GM23338 (cell line): ENCODE results near the gene NLGN4X. TPM values are rescaled to one million over a fixed set of nuclear protein-coding genes. Genes with fewer than 3 reads are reported as not detected.
"Not testable (repeated sequence)": the region's sequence is repeated elsewhere in the genome, so short reads cannot be mapped to it uniquely, and the experiment has no call there.

Experiments
- ATAC-seq: fragments of 200-7000 bp; cut with Tn5 transposase; 3 replicates; pipeline ENCODE4 v1.9.1; 2020
- DNase-seq: peaks from one replicate; pipeline ENCODE4 v3.0.0-alpha.2; 2015; ENCODE audit warnings: low spot score
- H2AFZ ChIP-seq: fragments of 200-600 bp; sonication (generic); 2 replicates; pipeline ENCODE4 v1.8.0; 2016; ENCODE audit warnings: antibody characterized with exemption, mild to moderate bottlenecking, moderate library complexity
- H3F3A ChIP-seq: fragments of 200-600 bp; sonication (generic); replicated peaks from 2 replicates; pipeline ENCODE4 v1.8.0; 2017; ENCODE audit warnings: antibody characterized with exemption, mixed run types, low read depth
- H3K27ac ChIP-seq: fragments of 200-600 bp; sonication (generic); 2 replicates; pipeline ENCODE4 v1.6.1; 2016; ENCODE audit warnings: low read depth
- H3K27me3 ChIP-seq: fragments of 200-600 bp; sonication (generic); 2 replicates; pipeline ENCODE4 v1.8.0; 2016; ENCODE audit warnings: mild to moderate bottlenecking, mixed run types, moderate library complexity; ENCODE audit not compliant: insufficient read depth
- H3K36me3 ChIP-seq: fragments of 200-600 bp; sonication (generic); 2 replicates; pipeline ENCODE4 v1.8.0; 2016; ENCODE audit warnings: mild to moderate bottlenecking; ENCODE audit not compliant: insufficient read depth
- H3K4me1 ChIP-seq: fragments of 200-600 bp; sonication (generic); 2 replicates; pipeline ENCODE4 v1.8.0; 2016; ENCODE audit warnings: mild to moderate bottlenecking, moderate library complexity; ENCODE audit not compliant: insufficient read depth
- H3K4me2 ChIP-seq: fragments of 200-600 bp; sonication (generic); 2 replicates; pipeline ENCODE4 v1.7.1; 2017; ENCODE audit warnings: mixed run types
- H3K4me3 ChIP-seq: fragments of 200-600 bp; sonication (generic); 2 replicates; pipeline ENCODE4 v1.6.1; 2016; ENCODE audit warnings: mixed run types
- H3K79me2 ChIP-seq: fragments of 200-600 bp; sonication (generic); replicated peaks from 2 replicates; pipeline ENCODE4 v1.8.0; 2017; ENCODE audit warnings: mild to moderate bottlenecking; ENCODE audit not compliant: insufficient read depth
- H3K9me2 ChIP-seq: fragments of 200-600 bp; sonication (generic); 2 replicates; pipeline ENCODE4 v1.8.0; 2017; ENCODE audit not compliant: insufficient read depth
- H4K20me1 ChIP-seq: fragments of 200-600 bp; sonication (generic); replicated peaks from 2 replicates; pipeline ENCODE4 v1.8.0; 2017; ENCODE audit warnings: mild to moderate bottlenecking; ENCODE audit not compliant: insufficient read depth
- H3K27ac Mint-ChIP-seq: 2 replicates; pipeline ENCODE4 v1.8.0; 2020; ENCODE audit warnings: inconsistent platforms, mild to moderate bottlenecking, moderate library complexity, mixed read lengths
- H3K27me3 Mint-ChIP-seq: 3 replicates; pipeline ENCODE4 v1.8.0; 2022; ENCODE audit warnings: low read depth, mild to moderate bottlenecking, moderate library complexity, mixed read lengths, inconsistent platforms; ENCODE audit not compliant: insufficient read depth, poor library complexity
- H3K36me3 Mint-ChIP-seq: 3 replicates; pipeline ENCODE4 v1.8.0; 2021; ENCODE audit warnings: low read depth, mild to moderate bottlenecking, inconsistent platforms, moderate library complexity, mixed read lengths
- H3K4me1 Mint-ChIP-seq: 3 replicates; pipeline ENCODE4 v1.8.0; 2020; ENCODE audit warnings: mild to moderate bottlenecking, inconsistent platforms, mixed read lengths
- H3K4me3 Mint-ChIP-seq: 3 replicates; pipeline ENCODE4 v1.8.0; 2021; ENCODE audit warnings: moderate library complexity, mild to moderate bottlenecking, inconsistent platforms, mixed read lengths
- H3K9me3 Mint-ChIP-seq: 3 replicates; pipeline ENCODE4 v1.8.0; 2020; ENCODE audit warnings: moderate library complexity, mild to moderate bottlenecking, inconsistent platforms, mixed read lengths
- CREB1 ChIP-seq: fragments of 250-450 bp; sonication (Bioruptor Pico); IDR thresholded peaks from 2 replicates; pipeline ENCODE4 v1.5.0; 2020; ENCODE audit warnings: low read depth, mild to moderate bottlenecking, moderate library complexity
- ETS1 ChIP-seq: IDR thresholded peaks from 2 replicates; pipeline ENCODE4 v1.6.1; 2016; ENCODE audit warnings: antibody characterized with exemption
- EZH2 ChIP-seq: fragments of 200-600 bp; sonication (generic); IDR thresholded peaks from one replicate; pipeline ENCODE4 v1.8.0; 2017; ENCODE audit warnings: antibody characterized with exemption, mild to moderate bottlenecking, low read depth; ENCODE audit not compliant: unreplicated experiment
- EZH2phosphoT487 ChIP-seq: fragments of 200-600 bp; sonication (generic); IDR thresholded peaks from one replicate; pipeline ENCODE4 v1.8.1; 2018; ENCODE audit warnings: antibody characterized with exemption; ENCODE audit not compliant: unreplicated experiment
- JUNB ChIP-seq: IDR thresholded peaks from one replicate; pipeline ENCODE4 v1.6.1; 2016; ENCODE audit warnings: antibody characterized with exemption; ENCODE audit not compliant: unreplicated experiment
- NANOG ChIP-seq: IDR thresholded peaks from 2 replicates; pipeline ENCODE4 v1.6.1; 2016; ENCODE audit warnings: antibody characterized with exemption, borderline replicate concordance
- POLR2AphosphoS5 ChIP-seq: IDR thresholded peaks from 2 replicates; pipeline ENCODE4 v1.6.1; 2016; ENCODE audit warnings: antibody characterized with exemption, low read depth
- STAT1 ChIP-seq: IDR thresholded peaks from one replicate; pipeline ENCODE4 v1.6.1; 2016; ENCODE audit warnings: antibody characterized with exemption; ENCODE audit not compliant: unreplicated experiment
- ZNF114 ChIP-seq: fragments of 250-450 bp; sonication (Bioruptor Pico); IDR thresholded peaks from 2 replicates; pipeline ENCODE4 v1.5.0; 2020; ENCODE audit warnings: mild to moderate bottlenecking, moderate library complexity
- ZNF331 ChIP-seq: fragments of 250-450 bp; sonication (Bioruptor Pico); IDR thresholded peaks from 2 replicates; pipeline ENCODE4 v1.5.0; 2020; ENCODE audit warnings: low read depth, mild to moderate bottlenecking, moderate library complexity
- ZNF462 ChIP-seq: fragments of 250-450 bp; sonication (Bioruptor Pico); IDR thresholded peaks from 2 replicates; pipeline ENCODE4 v1.5.0; 2020; ENCODE audit warnings: mild to moderate bottlenecking, moderate library complexity
- polyA plus RNA-seq: library from polyadenylated mRNA; unstranded; fragments of >200 nt; fragmentation: Nextera tagmentation; extraction: Ambion mirVana; gene quantifications from 2 replicates; pipeline ENCODE4 v1.2.1, GENCODE V29; 2016
- total RNA-seq: library from RNA; depleted of rRNA; stranded (reverse); fragments of >200 nt; shearing (Covaris generic); gene quantifications from 2 replicates; pipeline ENCODE4 v1.2.3, GENCODE V29; 2014
- TF ChIP-seq, protein P1 (sequence below), 2 experiments: fragments of 200-600 bp in 1 of 2; sonication (generic) in 1 of 2; conservative IDR thresholded peaks; 2 replicates each; pipeline versions ENCODE4 v1.5.1 to v1.6.1; 2016 to 2017; ENCODE audit warnings: antibody characterized with exemption in 2 of 2, low read depth in 2 of 2, mild to moderate bottlenecking in 2 of 2, moderate library complexity in 1 of 2

NLGN4X gene
- total and polyA plus RNA-seq, 2 experiments from 2014 or later: 36.0 to 86.5 TPM

DNA sequence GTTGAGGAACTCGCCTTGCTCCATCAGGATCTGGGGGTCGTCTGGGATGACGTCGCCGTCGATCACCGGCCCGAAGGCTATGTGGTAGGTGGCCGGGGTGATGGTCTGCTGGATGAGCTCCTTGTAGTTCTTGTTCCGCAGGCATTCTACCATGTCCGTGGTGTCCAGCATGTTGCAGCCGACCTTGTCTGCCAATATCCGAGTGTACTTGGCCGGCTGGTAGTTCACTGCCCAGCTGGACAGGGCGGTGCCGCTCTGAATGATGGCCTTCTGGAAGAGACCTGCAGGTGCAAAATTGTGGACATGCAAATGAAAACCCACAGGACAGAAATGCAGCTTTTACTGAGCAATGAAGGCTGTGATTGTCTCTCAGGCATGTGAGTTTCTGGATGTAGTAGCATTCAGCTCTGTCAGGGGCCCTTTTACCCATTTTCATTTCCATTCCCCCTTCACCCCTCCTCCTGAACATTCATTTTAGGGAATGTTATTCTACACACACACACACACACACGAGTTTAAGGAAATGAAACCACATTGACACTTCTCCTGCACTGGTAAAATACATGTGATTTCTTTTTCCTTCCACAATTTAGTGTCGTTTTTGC is 325.0 kb downstream of the NLGN4X start:
- not testable (repeated sequence) for H3F3A ChIP-seq, H3K27ac Mint-ChIP-seq, H3K4me3 ChIP-seq, ATAC-seq, H3K9me2 ChIP-seq, H2AFZ ChIP-seq, DNase-seq, H3K4me1 Mint-ChIP-seq, H3K27me3 ChIP-seq, H3K9me3 Mint-ChIP-seq, H3K4me3 Mint-ChIP-seq, H3K27me3 Mint-ChIP-seq, H3K4me2 ChIP-seq, H3K4me1 ChIP-seq, H3K27ac ChIP-seq, H4K20me1 ChIP-seq, H3K79me2 ChIP-seq, H3K36me3 ChIP-seq
- H3K36me3 Mint-ChIP-seq: peaks cover 49% of the 10 kb centered on the region

DNA sequence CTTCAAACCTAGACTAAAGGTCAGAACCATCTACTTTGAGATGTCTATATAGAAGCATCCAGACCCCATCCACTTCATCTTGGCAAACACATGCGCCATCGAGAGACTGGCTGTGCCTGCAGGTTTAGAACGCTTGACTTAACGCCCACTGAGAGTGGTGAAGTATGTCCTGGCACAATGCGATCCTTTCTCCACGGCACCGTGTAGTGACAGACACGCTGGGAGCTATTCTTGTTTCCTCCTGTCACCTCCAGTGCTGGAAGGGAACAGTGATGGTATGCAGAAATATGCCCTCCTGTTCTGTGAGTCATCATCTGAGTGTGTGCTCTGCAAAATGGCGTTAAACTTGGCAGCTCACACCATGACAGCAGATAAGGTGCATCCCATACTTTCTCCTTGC is 330.2 kb downstream of the NLGN4X start:
- Histone ChIP-seq H3K36me3 (peaks cover 5% of the 10 kb centered on the region; the same call in 1 of the 2 replicates), H4K20me1 (no peaks in the 10 kb centered on the region), H3F3A (no peaks in the 10 kb centered on the region), H3K4me1 (no peaks in the 10 kb centered on the region), H3K4me2 (no peak overlapping the region), H2AFZ (no peak overlapping the region), H3K9me2 (no peaks in the 10 kb centered on the region), H3K79me2 (no peaks in the 10 kb centered on the region), H3K27me3 (no peaks in the 10 kb centered on the region), H3K4me3 (no peak overlapping the region), H3K27ac (no peak overlapping the region)
- H3K27ac Mint-ChIP-seq: no peak overlapping the region
- ATAC-seq: no peak
- DNase-seq: no peak
- no peaks in the 10 kb centered on the region for H3K4me1 Mint-ChIP-seq
- no peak overlapping the region for H3K4me3 Mint-ChIP-seq
- H3K9me3 Mint-ChIP-seq: no peaks in the 10 kb centered on the region
- no peaks in the 10 kb centered on the region for H3K27me3 Mint-ChIP-seq
- peaks cover 27% of the 10 kb centered on the region for H3K36me3 Mint-ChIP-seq
- TF ChIP-seq STAT1 (no peak), ZNF331 (CRISPR knock-in tag) (no peak), JUNB (no peak), EZH2 (no peak), ETS1 (no peak), POLR2AphosphoS5 (no peak), ZNF114 (CRISPR knock-in tag) (no peak), CREB1 (CRISPR knock-in tag) (no peak), NANOG (no peak), EZH2phosphoT487 (no peak), ZNF462 (no peak)
- TF ChIP-seq, protein P1, sequence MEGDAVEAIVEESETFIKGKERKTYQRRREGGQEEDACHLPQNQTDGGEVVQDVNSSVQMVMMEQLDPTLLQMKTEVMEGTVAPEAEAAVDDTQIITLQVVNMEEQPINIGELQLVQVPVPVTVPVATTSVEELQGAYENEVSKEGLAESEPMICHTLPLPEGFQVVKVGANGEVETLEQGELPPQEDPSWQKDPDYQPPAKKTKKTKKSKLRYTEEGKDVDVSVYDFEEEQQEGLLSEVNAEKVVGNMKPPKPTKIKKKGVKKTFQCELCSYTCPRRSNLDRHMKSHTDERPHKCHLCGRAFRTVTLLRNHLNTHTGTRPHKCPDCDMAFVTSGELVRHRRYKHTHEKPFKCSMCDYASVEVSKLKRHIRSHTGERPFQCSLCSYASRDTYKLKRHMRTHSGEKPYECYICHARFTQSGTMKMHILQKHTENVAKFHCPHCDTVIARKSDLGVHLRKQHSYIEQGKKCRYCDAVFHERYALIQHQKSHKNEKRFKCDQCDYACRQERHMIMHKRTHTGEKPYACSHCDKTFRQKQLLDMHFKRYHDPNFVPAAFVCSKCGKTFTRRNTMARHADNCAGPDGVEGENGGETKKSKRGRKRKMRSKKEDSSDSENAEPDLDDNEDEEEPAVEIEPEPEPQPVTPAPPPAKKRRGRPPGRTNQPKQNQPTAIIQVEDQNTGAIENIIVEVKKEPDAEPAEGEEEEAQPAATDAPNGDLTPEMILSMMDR (conservative IDR thresholded peaks at IDR 0.05; ENCODE audit: low read depth in 2 of 2): no peak
